NCI-H2107 (cell line): ENCODE measurements around the gene JOSD2.

Experiments
- DNase-seq: peaks from one replicate; lab custom pipeline; 2025; lab: John Stamatoyannopoulos, UW

JOSD2 gene

DNA sequence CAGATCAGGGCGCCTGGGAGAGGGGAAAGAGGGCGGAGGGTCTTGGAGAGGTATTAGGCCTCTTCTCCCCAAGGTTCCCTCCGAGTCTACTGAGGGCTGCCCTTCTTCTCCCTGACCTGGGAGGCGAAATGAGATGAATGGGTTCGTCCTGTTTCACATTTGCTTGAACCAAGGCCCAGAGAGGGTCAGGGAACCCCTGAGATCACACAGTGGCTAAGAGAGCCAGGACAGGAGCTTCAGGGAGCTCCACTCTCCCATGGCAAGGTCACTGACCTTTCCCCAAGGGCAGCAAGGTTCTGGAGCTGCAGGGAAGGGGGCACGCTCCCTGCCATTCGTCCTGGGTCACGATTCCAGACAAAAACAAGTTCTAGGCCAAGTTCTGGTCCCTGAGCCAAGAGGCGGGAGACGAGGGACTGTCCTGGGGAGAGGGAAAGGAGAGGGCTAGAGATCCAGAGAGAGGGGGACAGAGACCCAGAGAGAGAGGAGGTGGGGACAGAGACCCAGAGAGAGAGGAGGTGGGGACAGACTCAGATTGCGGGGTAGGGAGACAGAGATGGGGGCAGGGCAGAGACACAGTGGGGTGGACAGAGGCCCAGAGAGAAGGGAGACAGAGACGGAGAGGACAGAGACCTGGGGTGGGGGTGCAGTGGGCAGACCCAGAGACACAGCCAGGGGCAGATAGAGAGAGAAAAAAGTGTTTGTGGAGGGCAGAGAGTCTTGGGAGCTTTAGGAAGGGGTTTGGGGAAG is 2.2 kb upstream of the JOSD2 start:
- no peak for DNase-seq

DNA sequence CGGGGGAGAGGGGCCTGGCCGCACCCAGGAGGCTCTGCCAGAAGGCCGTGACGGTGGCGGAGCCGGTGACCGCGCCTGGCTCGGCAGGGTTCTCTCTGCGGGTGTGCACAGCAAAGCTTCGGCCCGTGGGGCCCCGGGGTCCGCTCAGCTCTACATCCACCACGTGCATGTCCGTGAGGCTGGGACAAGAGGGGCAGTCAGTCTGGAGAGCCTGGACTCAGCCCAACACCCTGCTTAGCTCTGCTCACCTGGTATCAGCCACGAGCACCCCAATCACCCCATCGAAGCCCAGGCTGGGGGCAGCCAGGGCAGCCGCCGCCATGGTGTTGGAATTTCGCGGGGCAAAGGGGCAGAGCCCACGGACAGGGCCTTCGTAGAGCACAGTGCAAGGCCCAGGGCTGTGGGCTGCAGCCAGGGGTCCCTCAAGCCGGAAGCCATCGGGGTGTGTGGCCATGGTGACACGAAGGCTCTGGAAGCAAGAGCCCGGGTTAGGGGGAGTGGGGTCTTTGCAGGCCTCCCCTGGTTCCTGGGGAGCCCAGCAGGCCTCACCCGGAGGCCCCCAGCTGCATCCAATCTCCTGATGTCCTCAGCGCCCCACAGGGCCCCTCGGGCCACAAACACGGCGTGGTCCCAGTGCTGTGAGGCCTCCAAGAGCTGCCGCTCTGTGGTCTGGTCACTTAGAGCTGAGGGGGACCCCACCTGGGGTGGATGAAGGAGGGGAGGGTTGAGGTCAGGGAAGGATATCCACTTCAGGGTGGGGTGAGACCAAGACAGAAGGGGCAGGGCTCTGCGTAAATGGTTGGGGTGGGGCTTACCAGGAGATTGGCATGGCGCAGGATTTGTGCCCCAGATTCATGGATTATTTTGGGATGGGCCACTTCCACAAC is 1.4 kb upstream of the JOSD2 start:
- no peak for DNase-seq

DNA sequence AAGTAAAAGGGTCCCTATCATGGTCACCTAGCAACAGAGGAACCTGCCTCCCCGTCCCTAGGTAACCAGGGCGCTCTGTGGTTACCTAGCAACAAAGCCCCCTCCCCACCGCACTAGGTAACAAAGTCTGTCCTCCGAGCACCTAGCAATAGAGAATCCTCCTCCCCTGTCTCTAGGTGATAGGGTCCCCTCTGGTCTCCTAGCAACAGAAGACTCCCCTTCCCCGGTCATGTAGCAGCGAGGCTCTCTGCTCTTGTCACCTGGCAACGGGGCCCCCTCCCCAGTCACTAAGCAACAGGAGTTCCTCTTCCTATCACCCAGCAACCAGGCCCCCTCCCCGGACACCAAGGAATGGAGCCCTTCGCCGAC is 307 bp downstream of the JOSD2 start:
- DNase-seq: no peak

DNA sequence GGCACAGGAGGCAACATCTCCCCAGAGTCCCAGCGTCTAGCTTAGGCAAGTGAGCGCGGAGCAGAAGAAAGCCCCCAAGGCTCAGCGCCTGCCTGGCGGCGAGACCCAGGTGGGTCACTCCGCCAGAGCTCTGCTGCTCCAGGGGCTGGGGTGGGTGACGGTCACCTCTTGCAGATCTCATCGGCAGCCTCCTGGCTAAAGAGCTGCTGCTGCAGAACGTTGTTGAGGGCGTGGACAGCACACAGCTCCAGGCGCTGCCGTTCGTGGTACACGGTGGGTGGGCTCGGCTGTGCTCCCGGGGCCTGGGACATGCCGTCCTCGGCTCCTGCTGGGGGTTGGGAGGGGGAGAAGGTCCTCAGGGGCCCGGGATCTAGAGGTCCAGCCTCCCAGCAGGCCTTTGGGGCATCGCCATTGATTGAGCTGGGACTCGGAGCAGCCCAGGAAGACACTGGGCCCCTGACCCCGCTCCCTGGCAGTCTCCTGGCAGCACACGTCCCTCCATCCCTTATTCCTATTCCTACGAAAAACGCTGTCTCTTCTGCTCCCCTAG is 795 bp downstream of the JOSD2 start:
- DNase-seq: no peak

DNA sequence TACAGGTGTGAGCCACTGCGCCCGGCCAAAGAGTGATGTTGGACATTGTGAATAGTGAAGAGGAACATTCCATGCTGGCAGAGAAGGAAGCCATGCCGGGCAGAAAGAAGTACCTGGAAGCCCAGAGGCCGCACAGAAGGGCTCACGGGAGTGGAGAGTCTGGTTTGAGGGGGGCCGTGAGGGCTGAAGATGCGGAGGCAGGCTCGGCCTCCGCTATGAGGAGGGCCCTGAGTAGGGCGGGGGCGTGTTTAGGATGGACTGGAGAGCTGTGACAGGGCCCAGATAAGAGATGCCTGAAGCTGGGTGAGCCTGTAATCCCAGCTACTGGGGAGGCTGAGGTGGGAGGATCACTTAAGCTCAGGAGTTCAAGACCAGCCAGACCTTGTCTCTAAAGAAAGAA is 1.6 kb downstream of the JOSD2 start:
- DNase-seq: no peak

GRCh38 chr19:50508843-50509190 is 2.2 kb downstream of the JOSD2 start:
- no peak for DNase-seq

DNA sequence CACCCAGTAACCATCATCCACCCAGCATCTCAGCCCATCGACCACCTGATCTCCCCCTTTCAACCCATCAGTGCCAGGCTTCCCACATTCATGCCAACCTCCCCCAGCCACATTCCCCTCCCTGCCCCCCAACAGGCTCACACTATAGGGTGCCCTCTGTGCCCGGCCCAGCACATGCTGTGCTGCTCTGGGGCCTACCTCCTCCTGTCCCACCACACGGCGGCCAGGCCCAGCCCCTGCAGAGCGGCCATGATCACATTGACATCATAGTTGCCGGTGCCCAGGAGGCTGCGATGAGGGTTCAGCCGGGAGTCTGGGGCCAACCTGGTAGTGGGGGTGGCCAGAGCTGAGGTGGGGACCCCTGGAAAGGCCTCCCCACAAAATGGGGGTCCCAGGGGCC is 3.6 kb downstream of the JOSD2 start:
- DNase-seq: no peak

GRCh38 chr19:50506700-50507099 is 4.3 kb downstream of the JOSD2 start:
- DNase-seq: no peak

DNA sequence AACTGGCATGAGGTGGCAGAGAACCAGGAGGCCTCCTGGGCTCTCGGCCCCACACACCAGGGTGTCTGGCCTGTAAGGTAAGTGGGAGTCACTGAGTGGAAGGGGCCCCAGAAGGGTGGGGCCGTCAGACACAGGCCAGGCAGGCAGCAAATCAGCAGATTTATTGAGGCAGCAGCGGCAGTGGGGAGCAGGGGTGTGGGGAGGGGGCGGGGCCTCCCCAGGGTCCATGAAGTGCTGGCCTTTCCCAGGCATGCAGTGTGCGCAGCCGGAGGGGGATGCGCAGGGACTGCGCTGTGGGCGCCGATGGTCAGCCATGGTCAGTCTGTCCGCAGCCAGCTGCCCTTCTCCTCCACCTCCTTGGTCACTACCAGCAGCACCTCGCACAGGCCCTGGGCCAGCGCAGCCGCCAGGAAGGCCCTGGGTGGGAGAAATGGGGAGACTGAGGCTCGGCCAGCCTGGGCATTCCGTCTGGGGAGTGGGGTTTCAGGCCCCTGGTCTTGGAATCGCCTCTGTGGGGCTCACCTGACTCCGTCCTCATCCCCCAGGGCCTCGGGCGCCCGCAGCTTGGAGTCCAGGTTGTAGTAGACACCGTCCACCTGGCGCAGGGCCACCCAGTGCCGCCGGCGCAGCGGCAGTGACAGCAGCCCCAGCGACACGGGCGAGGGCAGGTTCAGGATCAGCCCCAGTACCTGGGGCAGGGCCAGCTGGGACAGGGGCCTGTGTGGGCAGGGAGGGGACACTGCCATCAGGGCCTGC is 5.0 kb downstream of the JOSD2 start:
- DNase-seq: no peak

- no peak for DNase-seq
Observed at GRCh38 chr19:50501568-50502475, 9.2 kb downstream of the JOSD2 start.

DNA sequence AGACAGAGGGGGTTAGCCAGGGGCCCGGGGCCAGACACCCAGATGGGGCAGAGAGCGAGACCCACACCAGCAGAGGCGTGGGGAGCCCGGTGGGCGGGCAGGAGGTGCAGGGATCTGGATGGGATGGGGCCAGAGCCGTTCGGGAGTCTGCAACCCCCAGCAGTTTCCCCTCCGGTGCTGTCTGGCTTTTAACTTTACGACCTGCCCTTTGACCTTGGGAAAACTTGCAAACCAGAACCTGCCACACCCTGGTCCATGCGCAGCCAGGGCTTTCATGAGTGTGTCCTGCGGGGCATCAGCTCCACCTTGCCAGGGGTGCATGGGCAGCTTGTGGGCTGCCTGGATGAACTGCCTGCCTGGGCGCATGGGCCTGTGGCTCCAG is 9.8 kb downstream of the JOSD2 start:
- DNase-seq: no peak

DNA sequence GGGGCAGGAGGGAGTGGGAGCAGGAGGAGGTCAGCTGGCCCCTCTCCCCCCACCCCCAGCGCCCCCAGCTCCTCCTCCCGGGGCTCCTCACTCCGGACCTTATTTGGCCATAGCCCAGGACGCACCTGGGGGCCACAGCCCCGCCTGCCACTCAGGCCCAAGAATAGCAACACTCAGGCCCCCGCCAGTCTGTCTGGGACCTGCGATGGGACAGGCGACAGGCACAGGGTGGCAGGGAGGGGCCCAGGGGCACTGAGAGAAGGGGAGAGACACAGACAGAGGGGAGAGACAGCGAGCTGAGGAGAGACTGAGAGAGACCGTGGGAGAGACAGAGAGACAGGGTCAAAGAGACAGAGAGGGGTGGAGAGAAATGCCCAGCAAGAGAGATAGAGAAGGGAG is 10.2 kb downstream of the JOSD2 start:
- DNase-seq: no peak

DNA sequence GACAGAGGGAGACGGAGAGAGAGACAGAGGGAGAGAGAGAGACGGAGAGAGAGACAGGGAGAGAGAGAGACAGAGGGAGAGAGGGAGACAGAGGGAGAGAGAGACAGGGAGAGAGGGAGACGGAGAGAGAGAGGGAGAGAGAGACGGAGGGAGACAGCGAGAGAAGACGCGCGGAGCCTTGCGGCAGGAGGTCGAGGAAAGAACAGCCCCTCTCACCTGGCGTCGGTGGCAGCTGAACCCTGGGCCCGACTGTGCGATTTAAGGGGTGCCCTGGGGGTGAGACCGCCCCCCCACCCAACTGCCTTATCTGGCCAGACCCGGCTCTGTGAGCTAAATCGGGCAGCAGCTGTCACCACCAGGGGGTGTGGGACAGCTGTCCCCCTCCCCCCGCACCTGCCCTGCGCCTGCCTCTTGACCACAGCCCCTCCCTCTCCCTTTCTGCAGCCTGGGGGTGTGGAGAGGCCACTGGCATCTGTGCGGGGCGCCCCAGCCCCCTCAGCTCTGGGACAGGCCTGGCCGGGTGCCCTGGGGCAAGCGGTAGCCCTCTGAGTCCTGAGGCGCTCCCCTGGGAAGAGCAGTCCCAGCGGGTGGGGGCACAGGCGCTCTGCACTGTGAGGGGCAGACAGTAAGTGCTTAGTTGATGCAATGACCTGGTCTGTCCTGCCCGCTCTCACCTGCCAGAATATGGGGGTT is 10.8 kb downstream of the JOSD2 start:
- DNase-seq: no peak

GRCh38 chr19:50498219-50499056 is 12.6 kb downstream of the JOSD2 start:
- DNase-seq: no peak

DNA sequence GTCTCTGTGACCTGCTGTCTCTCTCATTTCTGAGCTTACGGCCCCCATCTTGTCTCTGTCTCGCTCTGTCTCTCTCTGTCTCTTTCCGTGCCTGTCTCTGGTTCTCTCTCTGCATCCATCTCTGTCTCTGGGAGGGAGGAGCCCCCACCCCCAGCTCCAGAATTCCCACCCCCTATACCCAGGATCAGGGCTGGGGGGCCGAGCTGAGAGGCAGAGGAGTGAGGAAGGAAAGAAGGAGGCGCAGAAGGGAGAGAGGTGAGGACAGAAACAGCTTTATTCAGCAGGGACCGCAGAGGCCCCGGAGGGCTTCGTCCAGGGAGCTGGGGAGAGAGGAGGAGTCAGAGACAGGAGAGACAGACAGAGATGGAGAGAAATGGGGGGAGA is 14.0 kb downstream of the JOSD2 start:
- DNase-seq: no peak

- no peak for DNase-seq
Observed at GRCh38 chr19:50496189-50497021, 14.6 kb downstream of the JOSD2 start.

DNA sequence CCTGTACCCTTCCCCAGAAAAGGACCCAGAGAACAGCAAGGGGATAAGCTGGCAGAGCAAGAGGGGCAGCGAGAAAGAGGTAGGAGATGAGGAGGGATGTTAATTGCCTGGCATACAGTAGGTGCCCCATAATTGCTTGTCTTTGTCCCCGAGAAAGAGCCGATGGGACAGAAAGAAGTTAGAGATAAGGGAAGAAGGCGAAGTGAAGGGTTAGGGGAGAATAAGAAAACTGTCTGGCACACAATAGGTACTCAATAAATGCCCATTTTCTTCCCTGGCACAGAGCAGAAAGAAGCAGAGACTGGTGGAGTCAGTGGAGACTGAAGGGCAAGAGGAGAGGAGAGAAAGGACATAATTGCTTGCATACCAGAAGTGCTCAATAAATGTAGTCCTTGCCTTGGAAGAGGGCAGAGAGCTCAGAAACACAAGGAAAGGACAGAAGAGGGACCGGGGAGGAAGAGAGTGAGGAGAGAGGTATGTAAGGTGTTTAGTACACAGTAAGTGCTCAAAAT is 15.9 kb downstream of the JOSD2 start:
- DNase-seq: no peak

DNA sequence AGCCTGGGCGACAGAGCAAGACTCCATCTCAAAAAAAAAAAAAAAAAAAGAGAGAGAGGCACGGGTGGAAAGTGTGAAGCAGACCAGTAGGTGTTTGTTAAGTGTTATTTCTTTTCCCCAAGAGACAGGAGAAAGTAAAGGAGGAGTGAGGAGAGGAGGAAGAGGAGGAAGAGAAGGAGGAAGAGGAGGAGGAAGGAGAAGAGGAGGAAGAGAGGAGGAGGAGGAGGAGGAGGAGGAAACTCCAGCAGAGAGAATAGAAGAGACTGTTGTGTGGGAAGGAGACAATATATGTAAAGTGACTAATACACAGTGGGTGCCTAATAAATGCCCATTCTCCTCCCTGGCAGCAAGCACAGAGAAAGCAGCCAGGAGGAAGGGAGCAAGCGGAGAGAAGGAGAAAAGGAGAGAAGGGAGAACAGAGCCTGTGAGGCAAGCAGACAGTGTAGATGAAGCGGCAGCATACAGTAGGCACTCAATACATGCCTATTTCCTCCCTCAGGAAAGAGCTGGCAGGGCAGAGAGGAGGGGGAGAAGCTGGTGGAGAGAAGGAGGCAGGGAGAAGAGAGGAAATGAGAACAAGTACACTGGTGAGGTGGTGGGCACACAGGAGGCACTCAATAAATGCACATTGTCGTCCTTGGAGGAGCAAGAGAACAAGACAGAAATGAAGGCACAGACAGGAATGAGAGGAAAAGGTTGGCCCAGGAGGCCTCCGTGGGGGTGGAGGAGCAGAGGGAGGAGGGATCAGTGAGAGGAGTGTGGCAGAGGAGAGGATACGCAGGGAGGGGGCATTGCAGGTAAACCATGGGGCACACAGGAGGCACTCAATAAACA is 16.6 kb downstream of the JOSD2 start:
- DNase-seq: no peak
